GM19240 (cell line): ENCODE measurements around the gene THSD8.
"Not testable (repeated sequence)": the region's sequence is repeated elsewhere in the genome, so short reads cannot be mapped to it uniquely, and the experiment has no call there.

Experiments used
- DNase-seq: peaks from one replicate; pipeline ENCODE4 v3.0.0; 2011; ENCODE audit warnings: low spot score; ENCODE audit not compliant: insufficient read length

The THSD8 gene

GRCh38 chr19:12792051-12792852 lies 9.6 kb upstream of the THSD8 start:
- no peak for DNase-seq

DNA sequence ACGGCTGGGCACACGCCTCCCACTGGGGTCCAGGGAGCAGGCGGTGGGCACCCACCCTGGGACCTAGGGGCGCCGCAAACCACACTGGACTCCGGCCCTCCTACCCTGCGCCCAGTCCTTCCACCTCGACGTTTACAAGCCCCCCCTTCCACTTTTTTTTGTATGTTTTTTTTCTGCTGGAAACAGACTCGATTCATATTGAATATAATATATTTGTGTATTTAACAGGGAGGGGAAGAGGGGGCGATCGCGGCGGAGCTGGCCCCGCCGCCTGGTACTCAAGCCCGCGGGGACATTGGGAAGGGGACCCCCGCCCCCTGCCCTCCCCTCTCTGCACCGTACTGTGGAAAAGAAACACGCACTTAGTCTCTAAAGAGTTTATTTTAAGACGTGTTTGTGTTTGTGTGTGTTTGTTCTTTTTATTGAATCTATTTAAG lies 9.0 kb upstream of the THSD8 start:
- no peak for DNase-seq

GRCh38 chr19:12793290-12794195 lies 8.3 kb upstream of the THSD8 start:
- DNase-seq = no peak

GRCh38 chr19:12794196-12794941 lies 7.5 kb upstream of the THSD8 start:
- DNase-seq = no peak

- DNase-seq = no peak
Observed at GRCh38 chr19:12794971-12795381, 6.9 kb upstream of the THSD8 start.

DNA sequence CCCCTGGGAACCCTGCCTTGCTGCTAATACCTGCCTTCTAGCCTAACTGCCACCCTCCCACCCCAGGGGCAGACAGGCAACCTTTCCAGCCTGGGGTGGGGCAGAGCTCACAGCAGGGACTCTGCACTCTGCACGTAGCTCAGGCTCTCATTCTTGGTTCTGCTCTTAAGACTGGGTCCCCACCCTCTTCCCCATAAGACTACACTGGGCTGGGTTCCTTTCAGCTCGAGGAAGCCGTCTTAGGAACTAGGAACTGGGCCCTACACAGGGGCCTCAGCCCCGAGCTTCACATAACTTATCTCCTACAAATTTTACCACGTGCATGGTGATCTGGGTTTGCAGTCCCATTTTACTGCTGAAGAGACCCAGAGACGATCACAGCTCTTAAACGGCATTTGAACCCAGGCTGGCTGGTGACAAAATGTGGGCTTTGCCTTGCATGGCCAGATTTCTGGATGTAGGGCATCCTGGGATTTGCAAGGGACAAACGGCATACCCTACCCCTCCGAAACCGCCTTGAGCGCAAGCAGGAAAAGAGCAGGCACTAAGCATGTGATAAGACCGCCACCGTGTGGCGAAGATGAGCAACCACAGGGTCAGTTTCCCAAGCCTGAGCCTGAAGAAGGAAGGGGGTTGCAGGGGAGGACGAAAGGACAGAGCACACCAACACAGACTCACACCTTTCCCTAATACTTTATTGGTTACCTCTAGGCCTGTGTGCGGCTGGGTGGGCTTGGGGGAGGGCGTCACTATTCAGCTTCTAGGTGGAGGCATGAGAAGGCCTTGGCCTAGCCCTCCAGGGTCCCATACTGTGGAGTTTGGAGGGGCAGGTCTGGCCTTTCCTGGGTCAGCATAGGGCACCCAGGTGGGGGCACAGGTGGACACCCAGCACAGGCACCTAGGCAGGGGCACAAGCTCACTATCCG lies 5.5 kb upstream of the THSD8 start:
- DNase-seq = no peak

DNA sequence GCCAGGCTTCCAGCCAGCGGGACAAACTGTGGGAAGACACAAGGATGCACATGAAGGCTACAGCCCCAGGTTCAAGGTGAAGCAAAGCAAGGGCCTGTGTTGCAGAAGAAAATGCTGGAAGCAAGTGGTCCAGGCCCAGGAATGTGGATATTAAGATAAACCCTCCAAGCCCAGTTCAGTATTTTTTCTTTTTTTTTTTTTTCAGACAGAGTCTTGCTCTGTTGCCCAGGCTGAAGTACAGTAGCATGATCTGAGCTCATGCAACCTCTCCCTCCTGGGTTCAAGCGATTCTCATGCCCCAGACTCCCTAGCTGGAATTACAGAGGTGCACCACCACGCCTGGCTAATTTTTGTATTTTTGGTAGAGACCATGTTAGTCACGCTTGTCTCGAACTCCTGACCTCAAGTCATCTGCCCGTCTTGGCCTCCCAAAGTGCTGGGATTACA lies 4.7 kb upstream of the THSD8 start:
- DNase-seq = no peak

DNA sequence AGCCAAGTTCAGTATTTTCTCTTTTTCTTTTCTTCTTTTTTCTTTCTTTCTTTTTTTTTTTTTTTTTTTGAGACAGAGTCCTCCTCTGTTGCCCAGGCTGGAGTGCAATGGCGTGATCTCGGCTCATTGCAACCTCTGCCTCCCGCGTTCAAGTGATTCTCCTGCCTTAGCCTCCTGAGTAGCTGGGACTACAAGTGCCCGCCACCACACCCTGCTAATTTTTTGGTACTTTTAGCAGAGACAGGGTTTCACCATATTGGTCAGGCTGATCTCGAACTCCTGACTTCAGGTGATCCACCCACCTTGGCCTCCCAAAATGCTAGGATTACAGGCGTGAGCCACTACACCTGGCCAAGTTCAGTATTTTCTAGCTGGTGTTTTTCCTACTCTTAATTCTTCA lies 4.3 kb upstream of the THSD8 start:
- not testable (repeated sequence) for DNase-seq

DNA sequence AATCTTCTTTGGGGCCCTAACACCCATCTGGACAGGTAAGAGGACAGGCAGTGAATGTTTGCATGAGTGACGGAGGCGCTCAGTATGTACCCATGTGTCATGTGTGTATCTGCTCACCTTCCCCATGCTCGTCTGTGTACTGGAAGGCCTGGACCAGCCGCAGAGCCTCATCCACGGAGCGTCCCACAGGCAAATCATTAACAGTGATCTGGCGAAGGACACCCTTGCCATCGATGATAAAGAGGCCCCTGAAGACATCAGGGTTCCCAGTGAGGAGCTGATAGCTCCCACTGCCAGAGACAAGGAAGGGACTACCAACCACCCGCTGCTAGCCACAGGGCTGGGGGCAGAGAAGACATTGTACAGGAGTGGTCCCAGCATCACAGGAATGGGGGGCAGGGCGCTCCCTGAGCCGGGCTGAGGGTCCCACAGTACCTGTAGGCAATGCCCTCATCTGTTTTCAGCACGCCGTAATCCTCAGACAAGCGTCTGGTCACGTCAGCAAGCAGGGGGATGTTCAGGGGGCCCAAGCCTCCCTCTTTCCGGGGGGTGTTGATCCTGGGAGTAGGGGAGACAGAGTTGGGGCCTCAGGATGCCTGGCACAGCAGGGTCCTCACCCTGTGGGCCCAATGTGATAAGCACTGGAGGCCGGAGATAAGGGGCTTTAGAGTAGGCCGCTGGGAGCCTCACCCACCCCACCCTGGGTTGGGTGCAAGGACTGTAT lies 2.0 kb upstream of the THSD8 start:
- DNase-seq = no peak

- DNase-seq = no peak
Observed at GRCh38 chr19:12800466-12800770, 1.5 kb upstream of the THSD8 start.

DNA sequence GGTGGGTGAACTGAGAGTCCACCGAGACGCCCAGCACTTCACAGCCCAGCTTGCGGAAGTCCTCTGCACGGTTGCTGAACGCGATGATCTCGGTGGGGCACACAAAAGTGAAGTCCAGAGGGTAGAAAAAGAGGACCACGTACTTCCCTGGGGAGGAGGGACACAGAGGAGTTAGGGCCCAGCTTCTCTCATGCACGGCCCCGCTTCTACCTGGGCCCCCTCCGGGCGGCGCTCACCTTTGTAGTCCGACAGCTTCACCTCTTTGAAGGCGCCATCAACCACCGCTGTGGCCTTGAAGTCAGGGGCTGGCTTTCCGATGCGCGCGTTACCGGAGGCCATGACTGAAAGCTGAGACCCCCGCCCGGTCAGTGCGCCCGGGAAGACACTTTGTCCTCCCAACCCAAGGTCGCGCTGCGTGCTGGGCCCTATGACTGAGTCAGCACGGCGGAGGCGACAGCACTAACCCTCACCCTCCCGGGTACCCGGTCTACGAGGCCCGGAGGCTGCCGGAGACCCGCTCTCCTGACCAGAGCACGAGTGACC lies 875 bp upstream of the THSD8 start:
- DNase-seq = no peak

DNA sequence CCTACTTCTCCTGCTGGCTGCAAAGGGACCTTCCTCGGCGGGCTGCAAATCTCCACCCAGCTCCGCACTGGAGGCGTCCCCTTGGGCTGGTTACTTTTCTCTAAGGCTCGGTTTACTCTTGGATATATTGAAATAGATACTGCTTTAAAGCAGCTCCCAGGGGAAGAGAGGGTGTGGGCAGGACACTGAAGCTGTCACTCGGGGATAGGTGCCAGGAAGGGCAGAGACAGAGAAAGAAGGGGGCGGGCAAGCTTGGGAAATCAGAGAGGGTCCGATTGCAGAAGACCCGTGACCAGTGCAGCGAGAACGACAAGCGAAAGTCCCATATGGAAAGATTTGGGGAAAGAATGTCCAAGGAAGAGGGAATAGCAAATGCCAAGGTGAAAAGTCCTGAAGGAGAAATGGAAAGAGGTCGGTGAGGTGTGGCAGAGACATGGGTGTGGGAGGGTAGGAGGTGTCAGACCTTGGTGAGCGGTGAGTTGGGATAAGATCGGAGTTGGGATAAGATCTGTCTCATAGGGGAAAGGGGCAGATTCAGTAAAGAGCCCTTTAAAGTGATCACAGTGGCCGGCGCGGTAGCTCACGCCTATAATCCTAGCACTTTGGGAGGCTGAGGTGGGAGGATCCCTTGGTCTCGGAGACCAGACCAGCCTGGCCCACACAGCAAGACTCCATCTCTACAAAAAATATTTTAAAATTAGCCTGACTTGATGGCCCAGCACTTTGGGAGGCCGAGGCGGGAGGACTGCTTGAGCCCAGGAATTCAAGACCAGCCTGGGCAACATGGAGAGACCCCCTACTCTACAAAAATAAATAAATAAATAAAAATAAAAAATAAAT lies 618 bp downstream of the THSD8 start:
- no peak for DNase-seq

- no peak for DNase-seq
Observed at GRCh38 chr19:12804051-12804450, 2.2 kb downstream of the THSD8 start.

- peak; percentile 96 for DNase-seq
Observed at GRCh38 chr19:12806242-12807081, 4.6 kb downstream of the THSD8 start, which contains the start of gene RNASEH2A. RNASEH2A (plus strand) TSS chr19:12806584; CDS start chr19:12806674, 90 bp downstream.

DNA sequence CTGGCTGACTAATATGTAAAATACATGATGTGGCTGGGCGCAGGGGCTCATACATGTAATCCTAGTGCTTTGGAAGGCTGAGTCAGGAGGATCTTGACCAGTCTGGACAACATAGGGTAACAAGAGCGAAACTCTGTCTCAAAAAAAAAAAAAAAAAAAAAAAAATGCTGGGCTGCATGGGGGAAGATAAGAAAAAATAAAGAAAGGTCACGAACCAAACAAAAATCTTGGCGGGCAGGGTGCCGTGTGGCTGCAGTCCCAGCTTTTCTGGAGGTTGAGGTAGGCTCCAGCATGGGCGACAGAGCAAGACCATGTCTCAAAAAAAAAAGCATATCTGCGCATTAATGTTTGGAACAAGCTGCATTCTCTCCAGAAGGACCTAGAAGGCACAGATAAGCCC lies 13.2 kb downstream of the THSD8 start:
- no peak for DNase-seq

- not testable (repeated sequence) for DNase-seq
Observed at GRCh38 chr19:12817188-12817587, 15.3 kb downstream of the THSD8 start.

GRCh38 chr19:12817810-12818209 lies 15.9 kb downstream of the THSD8 start:
- not testable (repeated sequence) for DNase-seq

- no peak for DNase-seq
Observed at GRCh38 chr19:12821761-12822160, 19.9 kb downstream of the THSD8 start.
